Panc1 (cell line): ENCODE results near the gene AKT1S1. TPM values are rescaled to one million over a fixed set of nuclear protein-coding genes. Genes with fewer than 3 reads are reported as not detected.

Experiments
- ATAC-seq: fragments of 200-7000 bp; cut with Tn5 transposase; 2 replicates; pipeline ENCODE4 v1.9.1; 2020; ENCODE audit warnings: mild to moderate bottlenecking, moderate library complexity
- BruUV-seq: library from RNA; stranded (reverse); fragments of 400-500 nt; replicated peaks from 2 replicates; lab custom pipeline; 2021; lab: Mats Ljungman, UMichigan
- CTCF ChIA-PET: fragments of 300-600 bp; sonication (Branson Sonifier 250); formaldehyde crosslinking; loops from one replicate; lab custom pipeline; 2022; ENCODE audit warnings: antibody characterized with exemption; lab: Charles Lee
- POLR2A ChIA-PET: fragments of 300-600 bp; sonication (Branson Sonifier 250); formaldehyde crosslinking; loops from one replicate; lab custom pipeline; 2022; ENCODE audit warnings: antibody characterized with exemption; lab: Charles Lee
- DNase-seq: peaks from one replicate; pipeline ENCODE4 v3.0.0-alpha.2; 2010; ENCODE audit warnings: low read depth, low spot score
- H3K27ac ChIP-seq: 2 replicates; pipeline ENCODE4 v1.5.1; 2011; ENCODE audit warnings: mild to moderate bottlenecking, low read length, inconsistent platforms
- H3K27me3 ChIP-seq: fragments of 200-500 bp; sonication (Bioruptor generic); 2 replicates; pipeline ENCODE4 v1.6.0; 2014; ENCODE audit warnings: low read length, inconsistent platforms; ENCODE audit not compliant: control insufficient read depth, insufficient read depth
- H3K36me3 ChIP-seq: fragments of 200-500 bp; sonication (Bioruptor generic); 2 replicates; pipeline ENCODE4 v1.5.1; 2014; ENCODE audit warnings: inconsistent platforms, mild to moderate bottlenecking, low read length, moderate library complexity; ENCODE audit not compliant: control insufficient read depth, insufficient read depth
- H3K4me1 ChIP-seq: 2 replicates; pipeline ENCODE4 v1.5.1; 2011; ENCODE audit warnings: inconsistent platforms, mild to moderate bottlenecking, low read length, moderate library complexity; ENCODE audit not compliant: control insufficient read depth, insufficient read depth
- H3K4me3 ChIP-seq, 2 experiments: 2 replicates each; pipeline ENCODE4 v1.5.1; 2011 to 2012; ENCODE audit warnings: low read depth in 2 of 2, low read length in 2 of 2, mild to moderate bottlenecking in 2 of 2, inconsistent platforms in 1 of 2, moderate library complexity in 1 of 2
- H3K9me3 ChIP-seq: fragments of 200-500 bp; sonication (Bioruptor generic); 2 replicates; pipeline ENCODE4 v1.5.1; 2014; ENCODE audit warnings: low read depth, mild to moderate bottlenecking, inconsistent platforms, low read length, moderate library complexity; ENCODE audit not compliant: control insufficient read depth, insufficient read depth
- POLR2AphosphoS5 ChIP-seq: IDR thresholded peaks from 2 replicates; pipeline ENCODE4 v1.6.1; 2012; ENCODE audit warnings: mild to moderate bottlenecking, low read depth, low read length, moderate library complexity
- SIN3A ChIP-seq: IDR thresholded peaks from 2 replicates; pipeline ENCODE4 v1.6.1; 2012; ENCODE audit warnings: low read depth, mild to moderate bottlenecking, low read length, moderate library complexity, borderline replicate concordance; ENCODE audit not compliant: insufficient read depth
- TCF7L2 ChIP-seq: IDR thresholded peaks from 2 replicates; pipeline ENCODE4 v1.6.1; 2011; ENCODE audit warnings: mild to moderate bottlenecking, low read depth, low read length, inconsistent platforms
- in situ Hi-C: cut with HindIII; loops from 2 replicates; pipeline ENCODE4 v1.10.0; 2016; ENCODE audit warnings: low sequenced_read_pairs, low pct_unique_long_range_greater_than_20kb
- intact Hi-C: fragments of 100-400 bp; cut with micrococcal nuclease; formaldehyde crosslinking; loops from one replicate; pipeline ENCODE4 v1.10.0; 2022; ENCODE audit not compliant: unreplicated experiment
- total RNA-seq: library from RNA; stranded (reverse); gene quantifications from one replicate; pipeline ENCODE4 v1.2.1, GENCODE V29; 2021; ENCODE audit not compliant: unreplicated experiment
- TF ChIP-seq, protein P1 (sequence below): fragments of 450-650 bp; IDR thresholded peaks from 2 replicates; pipeline ENCODE4 v1.5.1; 2017; ENCODE audit warnings: mild to moderate bottlenecking
- TF ChIP-seq, protein P2 (sequence below), 2 experiments: IDR thresholded peaks; 2 replicates each; pipeline ENCODE4 v1.6.1; 2011 to 2012; ENCODE audit warnings: low read depth in 2 of 2, control low read depth in 1 of 2, low read length in 1 of 2, mild to moderate bottlenecking in 1 of 2, moderate library complexity in 1 of 2; ENCODE audit not compliant: insufficient read depth in 1 of 2

AKT1S1 gene
- total RNA-seq, 1 experiment from 2014 or later: 92.8 TPM

DNA sequence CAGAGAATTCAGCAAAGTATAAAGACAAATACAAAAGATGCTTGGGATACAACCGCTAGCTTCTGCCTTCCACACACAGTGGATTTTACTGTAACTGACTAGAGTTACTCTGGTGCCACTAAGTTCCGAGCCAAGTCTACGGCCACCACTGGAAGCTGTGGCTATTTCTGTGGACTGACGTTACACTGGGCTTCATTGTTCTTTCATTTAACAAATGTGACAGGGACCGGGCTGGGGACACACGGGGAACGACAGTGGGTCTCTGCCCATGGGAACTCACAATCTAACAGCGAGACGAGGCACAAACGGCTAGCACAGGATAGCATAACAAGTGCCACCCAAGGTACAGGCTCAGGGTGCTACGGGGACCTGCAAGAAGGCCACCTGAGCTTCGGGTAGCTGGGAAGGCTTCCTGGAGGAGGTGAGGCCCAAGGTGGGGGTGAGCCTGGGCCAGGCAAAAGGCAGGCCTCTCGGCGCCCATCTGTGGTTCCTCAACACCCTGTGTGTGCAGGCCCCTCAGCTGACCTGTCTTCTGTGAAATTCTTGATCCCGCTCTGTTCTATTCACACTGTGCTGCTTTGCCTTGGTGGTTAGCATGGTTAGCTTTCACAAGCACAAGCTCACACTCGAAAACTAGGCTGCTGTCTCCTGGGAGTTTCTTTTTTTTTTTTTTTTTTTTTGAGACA lies 29.9 kb upstream of the AKT1S1 start:
- Histone ChIP-seq H3K27ac (no peak overlapping the region), H3K36me3 (no peaks in the 10 kb centered on the region; the same call in 1 of the 2 replicates), H3K4me3 (no peak overlapping the region), H3K9me3 (no peaks in the 10 kb centered on the region), H3K4me1 (no peaks in the 10 kb centered on the region), H3K27me3 (no peaks in the 10 kb centered on the region)
- ChIA-PET POLR2A (interaction anchor here (0.6 kb wide), 1 partner anchor 32 kb away, joined by 6 read pairs; no protein-coding TSS in a partner anchor), CTCF (no interaction called here)
- BruUV-seq: TSS peak; percentile 84
- intact Hi-C loops (no loop called here), in situ Hi-C loops (no loop called here)
- ATAC-seq (no peak), DNase-seq (no peak)
- TF ChIP-seq TCF7L2 (no peak), SIN3A (no peak), POLR2AphosphoS5 (no peak)
- TF ChIP-seq, protein P1, sequence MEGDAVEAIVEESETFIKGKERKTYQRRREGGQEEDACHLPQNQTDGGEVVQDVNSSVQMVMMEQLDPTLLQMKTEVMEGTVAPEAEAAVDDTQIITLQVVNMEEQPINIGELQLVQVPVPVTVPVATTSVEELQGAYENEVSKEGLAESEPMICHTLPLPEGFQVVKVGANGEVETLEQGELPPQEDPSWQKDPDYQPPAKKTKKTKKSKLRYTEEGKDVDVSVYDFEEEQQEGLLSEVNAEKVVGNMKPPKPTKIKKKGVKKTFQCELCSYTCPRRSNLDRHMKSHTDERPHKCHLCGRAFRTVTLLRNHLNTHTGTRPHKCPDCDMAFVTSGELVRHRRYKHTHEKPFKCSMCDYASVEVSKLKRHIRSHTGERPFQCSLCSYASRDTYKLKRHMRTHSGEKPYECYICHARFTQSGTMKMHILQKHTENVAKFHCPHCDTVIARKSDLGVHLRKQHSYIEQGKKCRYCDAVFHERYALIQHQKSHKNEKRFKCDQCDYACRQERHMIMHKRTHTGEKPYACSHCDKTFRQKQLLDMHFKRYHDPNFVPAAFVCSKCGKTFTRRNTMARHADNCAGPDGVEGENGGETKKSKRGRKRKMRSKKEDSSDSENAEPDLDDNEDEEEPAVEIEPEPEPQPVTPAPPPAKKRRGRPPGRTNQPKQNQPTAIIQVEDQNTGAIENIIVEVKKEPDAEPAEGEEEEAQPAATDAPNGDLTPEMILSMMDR: no peak
- TF ChIP-seq, protein P2, sequence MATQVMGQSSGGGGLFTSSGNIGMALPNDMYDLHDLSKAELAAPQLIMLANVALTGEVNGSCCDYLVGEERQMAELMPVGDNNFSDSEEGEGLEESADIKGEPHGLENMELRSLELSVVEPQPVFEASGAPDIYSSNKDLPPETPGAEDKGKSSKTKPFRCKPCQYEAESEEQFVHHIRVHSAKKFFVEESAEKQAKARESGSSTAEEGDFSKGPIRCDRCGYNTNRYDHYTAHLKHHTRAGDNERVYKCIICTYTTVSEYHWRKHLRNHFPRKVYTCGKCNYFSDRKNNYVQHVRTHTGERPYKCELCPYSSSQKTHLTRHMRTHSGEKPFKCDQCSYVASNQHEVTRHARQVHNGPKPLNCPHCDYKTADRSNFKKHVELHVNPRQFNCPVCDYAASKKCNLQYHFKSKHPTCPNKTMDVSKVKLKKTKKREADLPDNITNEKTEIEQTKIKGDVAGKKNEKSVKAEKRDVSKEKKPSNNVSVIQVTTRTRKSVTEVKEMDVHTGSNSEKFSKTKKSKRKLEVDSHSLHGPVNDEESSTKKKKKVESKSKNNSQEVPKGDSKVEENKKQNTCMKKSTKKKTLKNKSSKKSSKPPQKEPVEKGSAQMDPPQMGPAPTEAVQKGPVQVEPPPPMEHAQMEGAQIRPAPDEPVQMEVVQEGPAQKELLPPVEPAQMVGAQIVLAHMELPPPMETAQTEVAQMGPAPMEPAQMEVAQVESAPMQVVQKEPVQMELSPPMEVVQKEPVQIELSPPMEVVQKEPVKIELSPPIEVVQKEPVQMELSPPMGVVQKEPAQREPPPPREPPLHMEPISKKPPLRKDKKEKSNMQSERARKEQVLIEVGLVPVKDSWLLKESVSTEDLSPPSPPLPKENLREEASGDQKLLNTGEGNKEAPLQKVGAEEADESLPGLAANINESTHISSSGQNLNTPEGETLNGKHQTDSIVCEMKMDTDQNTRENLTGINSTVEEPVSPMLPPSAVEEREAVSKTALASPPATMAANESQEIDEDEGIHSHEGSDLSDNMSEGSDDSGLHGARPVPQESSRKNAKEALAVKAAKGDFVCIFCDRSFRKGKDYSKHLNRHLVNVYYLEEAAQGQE (IDR thresholded peaks at IDR 0.05; ENCODE audit: insufficient read depth in 1 of 2, low read depth in 2 of 2, low read length in 1 of 2): no peak

DNA sequence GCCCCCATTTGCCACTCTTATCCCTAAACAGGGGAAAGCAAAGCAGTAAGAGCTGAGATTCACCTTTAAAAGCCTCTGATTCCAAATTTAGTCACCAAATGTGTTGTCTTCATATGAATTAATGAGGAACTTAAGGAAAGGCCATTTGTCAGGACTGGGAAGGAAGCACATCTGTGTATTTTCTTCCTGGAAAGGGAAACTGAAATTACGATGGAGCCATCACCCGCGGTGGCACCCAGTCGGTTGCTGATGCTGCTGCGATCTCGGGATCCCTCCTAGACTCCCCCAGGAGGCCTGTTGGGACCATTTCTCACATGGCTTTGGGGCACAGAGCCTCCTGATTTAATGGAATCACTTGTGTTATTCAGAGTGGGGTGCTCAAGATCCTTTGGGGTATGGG lies 27.0 kb upstream of the AKT1S1 start:
- ATAC-seq (no peak), DNase-seq (no peak)
- intact Hi-C loops (no loop called here), in situ Hi-C loops (no loop called here)
- H3K36me3 ChIP-seq: no peaks in the 10 kb centered on the region; the same call in 1 of the 2 replicates
- no peaks in the 10 kb centered on the region for H3K9me3 ChIP-seq
- ChIA-PET POLR2A (no interaction called here), CTCF (no interaction called here)
- no peaks in the 10 kb centered on the region for H3K4me1 ChIP-seq
- no peaks in the 10 kb centered on the region for H3K27me3 ChIP-seq
- BruUV-seq: no TSS peak
- H3K27ac ChIP-seq: no peak overlapping the region
- TF ChIP-seq TCF7L2 (no peak), SIN3A (no peak), POLR2AphosphoS5 (no peak)
- TF ChIP-seq, protein P2 (IDR thresholded peaks at IDR 0.05; ENCODE audit: insufficient read depth in 1 of 2, low read depth in 2 of 2, low read length in 1 of 2): no peak
- TF ChIP-seq, protein P1: no peak
- H3K4me3 ChIP-seq: no peak overlapping the region
